Measurements from ENCODE around the gene MIF4GD. TPM values are rescaled to one million over a fixed set of nuclear protein-coding genes. Genes with fewer than 3 reads are reported as not detected.

MIF4GD gene
- total and polyA plus RNA-seq, 10 donors: 27.1 to 47.3 (median 36.8) TPM

- no peaks in the 10 kb centered on the region for H3K27me3 ChIP-seq (replicated peaks in 1 of 7)
- peak overlapping the region in 1 of 8 donors; percentile 14 for H3K4me3 ChIP-seq
- TF ChIP-seq POLR2A (IDR thresholded peaks at IDR 0.05) (no peak), POLR2AphosphoS5 (IDR thresholded peaks at IDR 0.05) (peak in 2 of 3 donors; percentile 55 to 65)
- peak overlapping the region in 7 of 8 donors; percentile 68 to 90 (median 80) for H3K27ac ChIP-seq
- H3K36me3 ChIP-seq: no peaks in the 10 kb centered on the region
- WGBS, 5 donors: 45 to 67% (median 60%) methylated on average over 19 to 20 of the region's 20 CpGs
- peaks cover 3 to 81% (median 49%) of the 10 kb centered on the region in 6 donors for H3K4me1 ChIP-seq
- peak; percentile 82 for DNase-seq
- no peaks in the 10 kb centered on the region for H3K9me3 ChIP-seq
- intact Hi-C loops (cut with DNase I; ENCODE audit: low total_unique reads): no loop called here
These were observed 38.0 kb upstream of the MIF4GD start for GRCh38 chr17:75308732-75309629.

- Histone ChIP-seq H3K27ac (peak overlapping the region in 4 of 8 donors; percentile 75 to 90 (median 87)), H3K9me3 (no peaks in the 10 kb centered on the region), H3K27me3 (replicated peaks in 1 of 7) (no peaks in the 10 kb centered on the region), H3K4me3 (no peak overlapping the region), H3K36me3 (no peaks in the 10 kb centered on the region), H3K4me1 (peaks cover 3 to 72% (median 42%) of the 10 kb centered on the region in 6 donors)
- intact Hi-C loops (cut with DNase I; ENCODE audit: low total_unique reads): no loop called here
- no peak for DNase-seq
- no peak for TF ChIP-seq POLR2A (IDR thresholded peaks at IDR 0.05)
- WGBS, 5 donors: 79 to 90% (median 85%) methylated on average over 12 to 13 of the region's 13 CpGs
These were observed 37.1 kb upstream of the MIF4GD start for GRCh38 chr17:75307957-75308731.

- TF ChIP-seq POLR2A (IDR thresholded peaks at IDR 0.05) (no peak), CTCF (IDR thresholded peaks at IDR 0.05 in 8 of 11, conservative IDR thresholded peaks at IDR 0.05 in 3 of 11) (no peak), POLR2AphosphoS5 (IDR thresholded peaks at IDR 0.05) (peak in 2 of 3 donors; percentile 33 to 43)
- no peak for DNase-seq
These were observed 30.6 kb upstream of the MIF4GD start for GRCh38 chr17:75301502-75302206.

GRCh38 chr17:75301049-75301448 is 30.0 kb upstream of the MIF4GD start:
- no peak for TF ChIP-seq POLR2AphosphoS5 (IDR thresholded peaks at IDR 0.05)
- TF ChIP-seq POLR2A (IDR thresholded peaks at IDR 0.05): no peak
- no peak for TF ChIP-seq CTCF (IDR thresholded peaks at IDR 0.05 in 8 of 11, conservative IDR thresholded peaks at IDR 0.05 in 3 of 11)
- no peak overlapping the region for H3K4me3 ChIP-seq
- no peaks in the 10 kb centered on the region for H3K36me3 ChIP-seq
- no peaks in the 10 kb centered on the region for H3K9me3 ChIP-seq
- no peaks in the 10 kb centered on the region for H3K27me3 ChIP-seq (replicated peaks in 1 of 7)
- no peak for DNase-seq
- 76 to 84% (median 78%) methylated on average over 9 of the region's 9 CpGs for WGBS, 5 donors
- H3K27ac ChIP-seq: peak overlapping the region in 3 of 8 donors; percentile 5 to 50 (median 26)
- intact Hi-C loops (cut with DNase I; ENCODE audit: low total_unique reads): no loop called here
- peaks cover 6 to 63% (median 18%) of the 10 kb centered on the region in 6 donors for H3K4me1 ChIP-seq

More at GRCh38 chr17:75301502-75302206, 30.6 kb upstream of the MIF4GD start:
- intact Hi-C loops (cut with DNase I; ENCODE audit: low total_unique reads): no loop called here
- no peaks in the 10 kb centered on the region for H3K27me3 ChIP-seq (replicated peaks in 1 of 7)
- H3K36me3 ChIP-seq: no peaks in the 10 kb centered on the region
- 76 to 91% (median 79%) methylated on average over 17 of the region's 17 CpGs for WGBS, 5 donors
- H3K4me3 ChIP-seq: no peak overlapping the region
- peaks cover 4 to 61% (median 13%) of the 10 kb centered on the region in 6 donors for H3K4me1 ChIP-seq
- H3K27ac ChIP-seq: peak overlapping the region in 3 of 8 donors; percentile 5 to 50 (median 26)
- H3K9me3 ChIP-seq: no peaks in the 10 kb centered on the region
